GM21390 (cell line): ENCODE measurements around the gene ALDH2.
"Not testable (repeated sequence)": the region's sequence is repeated elsewhere in the genome, so short reads cannot be mapped to it uniquely, and the experiment has no call there.

Experiments
- ATAC-seq: cut with Tn5 transposase; IDR thresholded peaks from one replicate; pipeline ENCODE4 v1.9.1; 2021; ENCODE audit not compliant: unreplicated experiment

ALDH2 gene

GRCh38 chr12:111766608-111767361 is at the start of gene ALDH2:
ALDH2 (plus strand) TSS chr12:111766933; CDS start chr12:111766983, 50 bp downstream.
- peak; percentile 58 for ATAC-seq

- not testable (repeated sequence) for ATAC-seq
Measured at GRCh38 chr12:111719316-111719715, 47.4 kb upstream of the ALDH2 start.

DNA sequence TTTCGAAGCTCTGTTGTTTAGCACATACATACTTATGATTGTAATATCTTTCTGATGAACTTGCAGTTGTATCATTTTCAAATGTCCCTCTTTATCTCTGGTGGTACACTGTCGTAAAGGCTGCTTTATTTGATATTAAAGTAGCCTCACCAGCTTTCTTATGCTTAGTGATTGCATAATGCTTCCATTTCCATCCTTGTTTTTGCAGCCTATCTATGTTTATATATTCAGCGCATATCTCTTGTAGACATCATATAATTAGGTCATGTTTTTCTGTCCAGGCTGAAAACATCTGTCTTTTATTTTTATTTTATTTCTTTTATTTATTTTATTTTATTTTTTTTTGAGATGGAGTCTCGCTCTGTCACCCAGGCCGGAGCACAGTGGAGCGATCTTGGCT is 46.3 kb upstream of the ALDH2 start:
- ATAC-seq: no peak

- not testable (repeated sequence) for ATAC-seq
Measured at GRCh38 chr12:111723646-111724360, 42.9 kb upstream of the ALDH2 start.

DNA sequence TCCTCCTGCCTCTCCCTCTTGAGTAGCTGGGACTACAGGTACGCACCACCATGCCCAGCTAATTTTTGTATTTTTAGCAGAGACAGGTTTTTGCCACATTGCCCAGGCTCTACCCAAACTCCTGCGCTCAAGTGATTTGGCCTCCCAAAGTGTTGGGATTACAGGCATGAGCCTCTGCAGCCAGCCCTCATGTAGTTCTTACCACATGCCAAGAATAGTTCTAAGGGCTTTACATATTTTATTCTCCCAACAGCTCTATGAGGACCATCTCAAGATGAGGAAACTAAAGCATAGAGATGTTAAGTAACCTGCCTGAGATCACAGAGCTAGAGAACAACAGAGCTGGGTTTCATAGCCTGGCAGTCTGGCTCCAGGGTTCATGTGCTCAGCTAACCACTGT is 37.9 kb upstream of the ALDH2 start:
- ATAC-seq: no peak

DNA sequence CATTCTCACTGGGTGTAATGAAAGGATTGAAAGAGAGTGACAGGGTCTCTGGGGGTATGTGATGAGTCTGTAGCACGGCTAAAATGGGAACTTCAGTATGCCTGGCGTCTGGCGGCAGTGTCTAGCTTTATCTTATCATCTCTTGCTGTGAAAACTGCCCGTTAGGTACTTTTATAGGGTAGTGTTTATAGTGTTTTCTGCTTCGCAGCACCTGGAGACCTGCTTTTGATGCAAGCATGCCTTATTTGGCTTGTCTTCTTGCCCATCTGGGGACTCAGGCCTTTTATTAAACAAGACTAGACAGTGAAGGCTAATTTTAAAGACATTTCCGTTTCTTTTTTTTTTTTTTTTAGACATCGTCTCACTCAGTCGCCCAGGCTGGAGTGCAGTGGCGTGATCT is 36.3 kb upstream of the ALDH2 start:
- no peak for ATAC-seq

DNA sequence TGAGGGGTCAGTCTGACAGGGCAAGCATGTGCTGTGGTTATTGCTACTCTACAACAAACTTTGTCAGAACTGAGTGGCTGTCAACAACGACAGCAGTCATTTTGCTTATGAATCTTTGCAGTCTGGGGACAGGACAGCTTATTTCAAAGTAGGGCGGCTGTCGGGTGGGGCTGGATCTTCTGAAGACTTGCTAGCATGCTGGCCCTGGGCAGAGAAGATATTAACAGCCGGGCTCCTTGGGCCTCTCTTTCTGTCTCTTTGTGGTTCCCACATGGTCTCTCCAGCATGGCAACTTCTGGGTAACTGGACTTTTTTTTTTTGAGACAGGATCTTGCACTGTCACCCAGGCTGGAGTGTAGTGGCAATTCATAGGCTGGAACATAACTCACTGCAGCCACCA is 33.9 kb upstream of the ALDH2 start:
- ATAC-seq: no peak

DNA sequence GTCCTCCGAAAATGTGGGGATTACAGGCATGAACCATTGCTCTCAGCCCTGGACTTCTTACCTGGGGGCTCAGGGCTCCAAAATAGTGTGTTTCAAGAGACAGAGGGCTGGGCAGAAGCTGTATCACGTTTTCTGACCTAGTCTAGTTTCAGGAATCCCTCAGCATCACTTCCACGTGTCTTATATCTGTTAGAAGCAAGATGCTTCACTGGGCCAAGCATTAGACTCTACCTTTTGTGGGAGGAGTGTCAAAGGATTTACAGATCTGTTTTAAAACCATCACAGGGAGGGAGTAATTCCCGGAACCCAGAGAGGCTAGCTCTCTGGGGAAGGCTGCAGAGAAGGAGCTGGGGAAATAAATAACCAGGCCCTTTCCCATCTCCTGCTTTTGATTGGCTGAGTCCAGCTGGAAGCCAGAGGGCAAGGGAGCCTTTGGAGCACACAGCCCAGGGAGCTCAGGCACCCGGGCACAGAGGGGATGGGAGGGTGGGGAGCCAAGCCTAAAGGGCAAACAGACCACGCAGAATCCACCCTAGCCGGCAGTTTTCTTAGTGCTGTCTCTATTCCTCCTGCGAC is 33.3 kb upstream of the ALDH2 start:
- ATAC-seq: no peak

DNA sequence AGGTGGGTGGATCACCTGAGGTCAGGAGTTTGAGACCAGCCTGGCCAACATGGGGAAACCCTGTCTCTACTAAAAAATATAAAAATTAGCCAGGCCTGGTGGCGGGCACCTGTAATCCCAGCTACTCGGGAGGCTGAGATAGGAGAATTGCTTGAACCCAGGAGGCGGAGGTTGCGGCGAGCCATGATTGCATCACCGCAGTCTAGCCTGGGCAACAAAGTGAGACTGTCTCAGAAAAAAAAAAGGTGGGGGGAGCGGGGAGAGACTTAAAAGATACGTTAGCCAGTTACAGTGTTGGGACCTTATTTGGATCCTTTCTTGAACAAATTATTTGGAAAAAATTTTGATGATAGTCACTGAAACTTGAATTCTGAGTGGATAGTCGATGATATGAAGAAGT is 27.2 kb upstream of the ALDH2 start:
- not testable (repeated sequence) for ATAC-seq

- no peak for ATAC-seq
Measured at GRCh38 chr12:111741235-111741812, 25.4 kb upstream of the ALDH2 start.

- ATAC-seq: no peak
Measured at GRCh38 chr12:111745211-111745610, 21.5 kb upstream of the ALDH2 start.

DNA sequence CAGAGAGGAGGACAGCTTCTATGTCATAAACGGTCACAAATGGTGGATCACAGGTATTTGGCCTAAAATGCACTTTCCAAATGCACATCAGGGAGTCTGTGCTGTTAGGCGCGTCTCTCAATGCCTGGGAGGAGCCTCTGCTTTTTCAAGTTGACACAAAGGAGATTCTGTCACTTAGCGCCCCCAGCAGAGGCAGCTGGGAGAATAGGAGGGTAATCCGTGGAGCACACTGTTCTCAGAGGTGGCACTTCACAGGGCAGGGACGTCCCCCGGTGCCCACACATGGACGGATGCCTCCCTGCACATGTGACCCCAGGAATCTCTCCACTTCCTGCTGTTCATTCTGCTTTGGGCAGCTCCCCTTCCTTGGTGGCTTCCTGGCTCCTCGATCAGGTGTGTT is 19.4 kb upstream of the ALDH2 start:
- ATAC-seq: no peak

DNA sequence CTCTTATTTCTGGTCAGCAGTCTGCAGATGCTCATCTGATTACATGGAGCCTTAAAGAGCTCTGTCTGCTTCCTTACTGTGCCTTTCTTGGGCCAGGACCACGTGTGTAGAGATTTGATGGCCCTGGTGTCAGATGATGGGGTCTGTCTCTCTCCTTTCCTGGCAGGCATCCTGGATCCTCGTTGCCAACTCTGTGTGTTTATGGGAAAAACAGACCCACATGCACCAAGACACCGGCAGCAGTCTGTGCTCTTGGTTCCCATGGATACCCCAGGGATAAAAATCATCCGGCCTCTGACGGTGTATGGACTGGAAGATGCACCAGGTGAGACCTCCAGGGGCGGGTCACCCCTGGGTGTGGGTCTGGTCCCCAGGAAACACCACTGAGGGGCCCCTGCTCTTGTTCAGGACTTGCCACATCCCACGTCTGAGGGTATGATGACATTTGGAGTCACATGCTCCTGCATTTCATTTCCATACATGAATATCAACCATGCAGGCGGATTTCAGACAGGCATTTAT is 18.5 kb upstream of the ALDH2 start:
- no peak for ATAC-seq

DNA sequence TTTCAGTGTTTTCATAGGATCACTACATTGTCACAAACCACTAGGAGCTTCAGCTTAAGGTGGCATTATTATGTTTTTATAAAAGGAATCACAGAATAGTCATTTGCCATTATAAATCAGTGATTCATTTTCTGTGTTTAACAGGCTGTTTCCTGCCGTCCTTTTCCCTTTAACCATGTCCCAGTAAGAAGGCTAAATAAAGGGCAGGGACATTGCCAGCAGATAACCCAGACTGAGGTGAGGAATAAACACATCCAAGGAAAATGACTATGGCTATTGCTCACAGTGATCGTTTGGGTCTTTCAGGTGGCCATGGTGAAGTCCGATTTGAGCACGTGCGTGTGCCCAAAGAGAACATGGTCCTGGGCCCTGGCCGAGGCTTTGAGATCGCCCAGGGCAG is 17.9 kb upstream of the ALDH2 start:
- no peak for ATAC-seq

DNA sequence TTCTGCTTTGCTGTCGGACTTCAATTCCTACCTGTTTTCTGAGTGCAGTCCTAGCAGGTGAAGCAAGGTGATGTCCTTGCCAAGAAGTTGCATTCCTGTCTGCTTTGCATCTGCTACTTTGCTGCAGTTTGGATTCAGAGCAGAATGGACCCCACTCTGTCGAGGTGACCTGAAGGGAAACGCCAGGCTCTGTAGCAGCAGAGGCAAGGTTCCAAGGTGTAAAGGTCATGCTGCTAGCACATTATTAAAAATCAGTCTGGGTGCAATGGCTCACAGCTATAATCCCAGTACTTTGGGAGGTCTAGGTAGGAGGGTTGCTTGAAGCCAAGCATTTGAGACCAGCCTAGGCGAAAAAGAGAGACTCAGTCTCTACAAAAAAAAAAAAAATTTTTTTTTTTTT is 17.3 kb upstream of the ALDH2 start:
- no peak for ATAC-seq

- no peak for ATAC-seq
Measured at GRCh38 chr12:111753144-111753881, 13.4 kb upstream of the ALDH2 start.

DNA sequence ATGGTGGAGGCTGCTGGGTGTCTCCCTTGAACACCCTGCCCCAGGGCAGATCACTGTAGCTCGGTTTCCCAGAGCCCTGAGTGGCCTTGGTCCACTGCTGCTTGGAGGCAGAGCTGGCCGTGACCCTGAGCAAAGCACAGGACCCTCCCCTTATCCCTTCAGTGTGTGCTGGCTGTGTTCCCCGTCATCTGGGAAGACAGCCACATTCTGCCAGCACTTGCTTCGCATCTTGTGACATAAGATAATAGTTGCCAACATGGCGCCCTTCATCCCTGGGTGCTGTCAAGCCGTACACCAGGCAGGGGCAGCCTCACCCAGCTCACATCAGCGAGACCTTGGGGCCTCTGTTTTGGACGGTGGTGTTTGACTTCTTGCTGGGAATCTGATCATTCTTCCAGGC is 12.1 kb upstream of the ALDH2 start:
- no peak for ATAC-seq

GRCh38 chr12:111756196-111756595 is 10.5 kb upstream of the ALDH2 start:
- ATAC-seq: no peak

GRCh38 chr12:111756681-111757080 is 10.1 kb upstream of the ALDH2 start:
- no peak for ATAC-seq

GRCh38 chr12:111757361-111758119 is 9.2 kb upstream of the ALDH2 start:
- peak; percentile 53 for ATAC-seq
